ENCODE data around the gene TOX2. TPM values are rescaled to one million over a fixed set of nuclear protein-coding genes. Genes with fewer than 3 reads are reported as not detected.

TOX2 gene
- total RNA-seq, 1 experiment from 2014 or later = 1.8 TPM

GRCh38 chr20:43982016-43982415 lies 67.4 kb downstream of the TOX2 start:
- POLR2A ChIA-PET (ENCODE audit: unreplicated experiment) = no interaction called here
- Histone ChIP-seq H3K36me3 (ENCODE audit: low read depth, low read length) (no peaks in the 10 kb centered on the region), H3K27me3 (ENCODE audit: low read length) (no peaks in the 10 kb centered on the region), H3F3A (ENCODE audit: low read length, unreplicated experiment) (no peaks in the 10 kb centered on the region), H2AFZ (ENCODE audit: low read length) (no peak overlapping the region), H3K9me3 (ENCODE audit: low read length) (no peaks in the 10 kb centered on the region), H3K27ac (ENCODE audit: low read length) (no peak overlapping the region), H4K20me1 (ENCODE audit: low read length) (no peaks in the 10 kb centered on the region), H3K9ac (ENCODE audit: low read length) (no peak overlapping the region), H3K79me2 (ENCODE audit: low read length) (no peaks in the 10 kb centered on the region), H3K9me2 (replicated peaks; ENCODE audit: low read length) (no peaks in the 10 kb centered on the region), H3K4me3 (ENCODE audit: low read length) (no peak overlapping the region), H3K4me2 (ENCODE audit: low read length) (no peak overlapping the region), H3K4me1 (ENCODE audit: insufficient read depth, low read length) (no peaks in the 10 kb centered on the region)
- CTCF ChIA-PET = no interaction called here
- DNase-seq (no peak), ATAC-seq (no peak)
- intact Hi-C loops (cut with micrococcal nuclease) = no loop called here
- no TSS peak for BruUV-seq (replicated peaks)
- TF ChIP-seq EZH2phosphoT487 (IDR thresholded peaks at IDR 0.05; ENCODE audit: borderline replicate concordance, low read length) (no peak), EZH2 (IDR thresholded peaks at IDR 0.05; ENCODE audit: low read length, unreplicated experiment) (no peak), CTCF (conservative IDR thresholded peaks at IDR 0.05; ENCODE audit: low read depth, low read length) (no peak)

- Histone ChIP-seq H4K20me1 (ENCODE audit: low read length) (no peaks in the 10 kb centered on the region), H3K4me2 (ENCODE audit: low read length) (no peak overlapping the region), H3K4me1 (ENCODE audit: insufficient read depth, low read length) (no peaks in the 10 kb centered on the region), H3F3A (ENCODE audit: low read length, unreplicated experiment) (no peaks in the 10 kb centered on the region), H3K79me2 (ENCODE audit: low read length) (no peaks in the 10 kb centered on the region), H3K27ac (ENCODE audit: low read length) (no peak overlapping the region), H3K9me3 (ENCODE audit: low read length) (no peaks in the 10 kb centered on the region), H2AFZ (ENCODE audit: low read length) (no peak overlapping the region), H3K27me3 (ENCODE audit: low read length) (no peaks in the 10 kb centered on the region), H3K36me3 (ENCODE audit: low read depth, low read length) (no peaks in the 10 kb centered on the region), H3K9me2 (replicated peaks; ENCODE audit: low read length) (no peaks in the 10 kb centered on the region), H3K9ac (ENCODE audit: low read length) (no peak overlapping the region), H3K4me3 (ENCODE audit: low read length) (no peak overlapping the region)
- TF ChIP-seq EZH2phosphoT487 (IDR thresholded peaks at IDR 0.05; ENCODE audit: borderline replicate concordance, low read length) = no peak
- no peak for TF ChIP-seq CTCF (conservative IDR thresholded peaks at IDR 0.05; ENCODE audit: low read depth, low read length)
- TF ChIP-seq EZH2 (IDR thresholded peaks at IDR 0.05; ENCODE audit: low read length, unreplicated experiment) = no peak
- DNase-seq (no peak), ATAC-seq (no peak)
- no TSS peak for BruUV-seq (replicated peaks)
- CTCF ChIA-PET = no interaction called here
- intact Hi-C loops (cut with micrococcal nuclease) = no loop called here
- POLR2A ChIA-PET (ENCODE audit: unreplicated experiment) = no interaction called here
Measured at GRCh38 chr20:43982886-43983285, 68.2 kb downstream of the TOX2 start.

GRCh38 chr20:43983359-43983758 lies 68.7 kb downstream of the TOX2 start:
- Histone ChIP-seq H3K27ac (ENCODE audit: low read length) (no peak overlapping the region), H2AFZ (ENCODE audit: low read length) (no peak overlapping the region), H3K36me3 (ENCODE audit: low read depth, low read length) (no peaks in the 10 kb centered on the region), H3K9me2 (replicated peaks; ENCODE audit: low read length) (no peaks in the 10 kb centered on the region), H3F3A (ENCODE audit: low read length, unreplicated experiment) (no peaks in the 10 kb centered on the region), H4K20me1 (ENCODE audit: low read length) (no peaks in the 10 kb centered on the region), H3K9me3 (ENCODE audit: low read length) (no peaks in the 10 kb centered on the region), H3K27me3 (ENCODE audit: low read length) (no peaks in the 10 kb centered on the region), H3K4me2 (ENCODE audit: low read length) (no peak overlapping the region), H3K4me3 (ENCODE audit: low read length) (no peak overlapping the region), H3K79me2 (ENCODE audit: low read length) (no peaks in the 10 kb centered on the region), H3K4me1 (ENCODE audit: insufficient read depth, low read length) (no peaks in the 10 kb centered on the region), H3K9ac (ENCODE audit: low read length) (no peak overlapping the region)
- CTCF ChIA-PET = no interaction called here
- DNase-seq (peak; percentile 19), ATAC-seq (no peak)
- intact Hi-C loops (cut with micrococcal nuclease) = no loop called here
- POLR2A ChIA-PET (ENCODE audit: unreplicated experiment) = no interaction called here
- TF ChIP-seq CTCF (conservative IDR thresholded peaks at IDR 0.05; ENCODE audit: low read depth, low read length) = peak; percentile 75
- TF ChIP-seq EZH2 (IDR thresholded peaks at IDR 0.05; ENCODE audit: low read length, unreplicated experiment) = no peak
- no peak for TF ChIP-seq EZH2phosphoT487 (IDR thresholded peaks at IDR 0.05; ENCODE audit: borderline replicate concordance, low read length)
- no TSS peak for BruUV-seq (replicated peaks)

All from PC-3 (cell line).